Rectal smooth muscle tissue (tissue), 1 donor: Measurements from ENCODE around the gene SPANXN1.
"Not testable (repeated sequence)": the region's sequence is repeated elsewhere in the genome, so short reads cannot be mapped to it uniquely, and the experiment has no call there.

Experiments used
- H3K27ac ChIP-seq: one replicate; pipeline ENCODE4 v1.7.0; 2013; ENCODE audit warnings: low read depth, low read length, inconsistent platforms
- H3K27me3 ChIP-seq: one replicate; pipeline ENCODE4 v1.7.0; 2013; ENCODE audit warnings: low read length; ENCODE audit not compliant: control insufficient read depth, insufficient read depth
- H3K36me3 ChIP-seq: one replicate; pipeline ENCODE4 v1.7.0; 2013; ENCODE audit warnings: low read length; ENCODE audit not compliant: control insufficient read depth, insufficient read depth
- H3K4me1 ChIP-seq: one replicate; pipeline ENCODE4 v1.7.0; 2013; ENCODE audit warnings: low read length; ENCODE audit not compliant: control insufficient read depth, insufficient read depth
- H3K4me3 ChIP-seq: one replicate; pipeline ENCODE4 v1.7.0; 2013; ENCODE audit warnings: low read length
- H3K9ac ChIP-seq: one replicate; pipeline ENCODE4 v1.7.0; 2013; ENCODE audit warnings: low read length

Gene SPANXN1

GRCh38 chrX:145247203-145247602 lies at the start of gene SPANXN1:
Gene SPANXN1 (plus strand): TSS chrX:145247503. CDS start chrX:145247587, 84 bp downstream.
- H3K4me1 ChIP-seq, H3K4me3 ChIP-seq, H3K9ac ChIP-seq, H3K27me3 ChIP-seq, H3K27ac ChIP-seq, H3K36me3 ChIP-seq: not testable (repeated sequence)

GRCh38 chrX:145199078-145199477 lies 48.2 kb upstream of the SPANXN1 start:
- Histone ChIP-seq H3K4me3 (no peak overlapping the region), H3K4me1 (no peaks in the 10 kb centered on the region), H3K9ac (no peak overlapping the region), H3K27ac (no peak overlapping the region), H3K27me3 (no peaks in the 10 kb centered on the region), H3K36me3 (no peaks in the 10 kb centered on the region)

- no peaks in the 10 kb centered on the region for H3K27me3 ChIP-seq
- no peak overlapping the region for H3K27ac ChIP-seq
- H3K4me3 ChIP-seq = no peak overlapping the region
- no peaks in the 10 kb centered on the region for H3K4me1 ChIP-seq
- no peak overlapping the region for H3K9ac ChIP-seq
- H3K36me3 ChIP-seq = no peaks in the 10 kb centered on the region
These were observed 33.8 kb upstream of the SPANXN1 start for GRCh38 chrX:145213504-145213903.

GRCh38 chrX:145292218-145292617 lies 44.9 kb downstream of the SPANXN1 start:
- H3K4me1 ChIP-seq = no peaks in the 10 kb centered on the region
- H3K27ac ChIP-seq = no peak overlapping the region
- no peaks in the 10 kb centered on the region for H3K27me3 ChIP-seq
- no peaks in the 10 kb centered on the region for H3K36me3 ChIP-seq
- no peak overlapping the region for H3K4me3 ChIP-seq
- H3K9ac ChIP-seq = no peak overlapping the region
